Esophagus muscularis mucosa (tissue), 4 donors: ENCODE data around the gene GSE1. TPM values are rescaled to one million over a fixed set of nuclear protein-coding genes. Genes with fewer than 3 reads are reported as not detected.

Experiments used
- DNase-seq: peaks from one replicate; pipeline ENCODE4 v3.0.0-alpha.2; 2017; ENCODE audit errors: extremely low spot score
- H3K27ac ChIP-seq, 4 donors: fragments of 200-600 bp; sonication (generic); replicated peaks in 1 of 4; 1 replicate in 3 of 4; 2 replicates in 1 of 4; pipeline ENCODE4 v1.5.1; 2016 to 2019; ENCODE audit warnings: mild to moderate bottlenecking in 1 of 4
- H3K27me3 ChIP-seq, 4 donors: fragments of 200-600 bp; sonication (generic); one replicate each; pipeline versions ENCODE4 v1.5.1 to v1.6.0; 2016 to 2019
- H3K36me3 ChIP-seq, 4 donors: fragments of 200-600 bp; sonication (generic); one replicate each; pipeline ENCODE4 v1.5.1; 2016 to 2019
- H3K4me1 ChIP-seq, 4 donors: fragments of 200-600 bp; sonication (generic); one replicate each; pipeline ENCODE4 v1.5.1; 2016 to 2019
- H3K4me3 ChIP-seq, 4 donors: fragments of 200-600 bp; sonication (generic); 1 replicate in 2 of 4; 2 replicates in 2 of 4; pipeline ENCODE4 v1.5.1; 2016 to 2019; ENCODE audit warnings: mild to moderate bottlenecking in 4 of 4, moderate library complexity in 1 of 4
- H3K9me3 ChIP-seq, 4 donors: fragments of 200-600 bp; sonication (generic); 1 replicate in 3 of 4; 2 replicates in 1 of 4; pipeline ENCODE4 v1.5.1; 2016 to 2019
- CTCF ChIP-seq, 3 experiments: fragments of 200-600 bp in 2 of 3; fragments of 450-650 bp in 1 of 3; sonication (generic) in 2 of 3; IDR thresholded peaks; one replicate each; pipeline ENCODE4 v1.5.1; 2017 to 2019; ENCODE audit warnings: antibody characterized with exemption in 3 of 3, mild to moderate bottlenecking in 2 of 3, moderate library complexity in 1 of 3
- EP300 ChIP-seq: sonication (generic); formaldehyde crosslinking; IDR thresholded peaks from one replicate; pipeline ENCODE4 v1.6.1; 2017; ENCODE audit warnings: antibody characterized with exemption
- POLR2A ChIP-seq: fragments of 450-650 bp; IDR thresholded peaks from one replicate; pipeline ENCODE4 v1.6.1; 2017; ENCODE audit warnings: antibody characterized with exemption, moderate library complexity, mild to moderate bottlenecking, low read depth
- POLR2AphosphoS5 ChIP-seq, 2 donors: sonication (generic); formaldehyde crosslinking; IDR thresholded peaks; one replicate each; pipeline ENCODE4 v1.6.1; 2017; ENCODE audit warnings: antibody characterized with exemption in 2 of 2
- WGBS: methylation state at CpG from one replicate; pipeline ENCODE4 v1.1.5; 2018; 5-methylcytosine and 5-hydroxymethylcytosine counted together
- intact Hi-C: fragments of 100-400 bp; cut with DNase I; formaldehyde crosslinking; loops from one replicate; pipeline ENCODE4 v1.15.1; 2023
- total RNA-seq, 4 donors: library from RNA; depleted of rRNA; stranded (reverse); fragments of >200 nt; gene quantifications; one replicate each; pipeline versions ENCODE4 v1.1.0 to v1.2.1, GENCODE V29; 2016

Gene GSE1
- total RNA-seq, 4 donors from 2014 or later = 45.4 to 79.4 (median 49.5) TPM

- intact Hi-C loops = no loop called here
- Histone ChIP-seq H3K27ac (peak overlapping the region in 2 of 4 donors; percentile 37 to 45), H3K4me1 (peaks cover 33 to 54% (median 42%) of the 10 kb centered on the region in 4 donors), H3K27me3 (no peaks in the 10 kb centered on the region), H3K4me3 (no peak overlapping the region), H3K36me3 (peaks cover 0 to 3% (median 0%) of the 10 kb centered on the region in 4 donors), H3K9me3 (peaks cover 0 to 11% (median 3%) of the 10 kb centered on the region in 4 donors)
- WGBS = 83% methylated on average over 1 of the region's 5 CpGs
- no peak for TF ChIP-seq CTCF (IDR thresholded peaks at IDR 0.05)
- TF ChIP-seq EP300 = no peak
- TF ChIP-seq POLR2A = no peak
- no peak for TF ChIP-seq POLR2AphosphoS5 (IDR thresholded peaks at IDR 0.05)
- no peak for DNase-seq
Observed at GRCh38 chr16:85628265-85628556, 15.1 kb downstream of the GSE1 start.

- Histone ChIP-seq H3K4me3 (no peak overlapping the region), H3K4me1 (peaks cover 33 to 50% (median 42%) of the 10 kb centered on the region in 4 donors), H3K27ac (peak overlapping the region in 1 of 4 donors; percentile 37), H3K27me3 (no peaks in the 10 kb centered on the region), H3K36me3 (peaks cover 0 to 5% (median 1%) of the 10 kb centered on the region in 4 donors), H3K9me3 (peaks cover 0 to 11% (median 3%) of the 10 kb centered on the region in 4 donors)
- WGBS = 79% methylated on average over 14 of the region's 14 CpGs
- no peak for TF ChIP-seq POLR2AphosphoS5 (IDR thresholded peaks at IDR 0.05)
- no peak for TF ChIP-seq EP300
- no peak for TF ChIP-seq POLR2A
- no peak for TF ChIP-seq CTCF (IDR thresholded peaks at IDR 0.05)
- no peak for DNase-seq
- intact Hi-C loops = no loop called here
Observed at GRCh38 chr16:85628645-85629044, 15.5 kb downstream of the GSE1 start.

- intact Hi-C loops = no loop called here
- peaks cover 33 to 45% (median 42%) of the 10 kb centered on the region in 4 donors for H3K4me1 ChIP-seq
Observed at GRCh38 chr16:85629326-85629725, 16.2 kb downstream of the GSE1 start.

GRCh38 chr16:85629853-85630252, 16.7 kb downstream of the GSE1 start:
- peaks cover 0 to 11% (median 3%) of the 10 kb centered on the region in 4 donors for H3K9me3 ChIP-seq
- peaks cover 33 to 45% (median 42%) of the 10 kb centered on the region in 4 donors for H3K4me1 ChIP-seq
- H3K27me3 ChIP-seq = no peaks in the 10 kb centered on the region
- H3K36me3 ChIP-seq = peaks cover 0 to 17% (median 11%) of the 10 kb centered on the region in 4 donors
- H3K27ac ChIP-seq = no peak overlapping the region
- no peak for TF ChIP-seq POLR2AphosphoS5 (IDR thresholded peaks at IDR 0.05)
- TF ChIP-seq CTCF (IDR thresholded peaks at IDR 0.05) = no peak
- no peak for TF ChIP-seq POLR2A
- TF ChIP-seq EP300 = no peak
- H3K4me3 ChIP-seq = no peak overlapping the region
- DNase-seq = no peak
- 95% methylated on average over 4 of the region's 5 CpGs for WGBS
- intact Hi-C loops = no loop called here

More at GRCh38 chr16:85629326-85629725, 16.2 kb downstream of the GSE1 start:
- WGBS = 89% methylated on average over 9 of the region's 10 CpGs
- no peaks in the 10 kb centered on the region for H3K27me3 ChIP-seq
- H3K4me3 ChIP-seq = no peak overlapping the region
- no peak overlapping the region for H3K27ac ChIP-seq
- DNase-seq = no peak
- H3K36me3 ChIP-seq = peaks cover 0 to 12% (median 7%) of the 10 kb centered on the region in 4 donors
- no peak for TF ChIP-seq EP300
- no peak for TF ChIP-seq CTCF (IDR thresholded peaks at IDR 0.05)
- TF ChIP-seq POLR2AphosphoS5 (IDR thresholded peaks at IDR 0.05) = no peak
- no peak for TF ChIP-seq POLR2A
- peaks cover 0 to 11% (median 3%) of the 10 kb centered on the region in 4 donors for H3K9me3 ChIP-seq

- TF ChIP-seq POLR2A = no peak
- TF ChIP-seq EP300 = no peak
- no peak for TF ChIP-seq CTCF (IDR thresholded peaks at IDR 0.05)
- peaks cover 0 to 11% (median 3%) of the 10 kb centered on the region in 4 donors for H3K9me3 ChIP-seq
- H3K4me3 ChIP-seq = no peak overlapping the region
- H3K36me3 ChIP-seq = peaks cover 0 to 19% (median 15%) of the 10 kb centered on the region in 4 donors
- no peak overlapping the region for H3K27ac ChIP-seq
- H3K27me3 ChIP-seq = no peaks in the 10 kb centered on the region
- intact Hi-C loops = no loop called here
- no CpG with 5 or more reads among the region's 11 CpGs for WGBS
- peaks cover 24 to 36% (median 34%) of the 10 kb centered on the region in 4 donors for H3K4me1 ChIP-seq
- no peak for DNase-seq
Observed at GRCh38 chr16:85631230-85631629, 18.1 kb downstream of the GSE1 start.
